Stomach smooth muscle (tissue), 2 donors: Measurements from ENCODE around the gene CDCA5.
A peak's percentile ranks its signal among the peaks of the same experiment; 100 is the strongest.
"Not testable (repeated sequence)": the region's sequence is repeated elsewhere in the genome, so short reads cannot be mapped to it uniquely, and the experiment has no call there.

ENCODE experiments used
- H3K27ac ChIP-seq: one replicate; pipeline ENCODE4 v1.7.0; 2013; ENCODE audit warnings: mild to moderate bottlenecking, low read length, inconsistent platforms
- H3K27me3 ChIP-seq, 2 donors: one replicate each; pipeline ENCODE4 v1.7.0; 2013; ENCODE audit warnings: low read length in 2 of 2; ENCODE audit not compliant: insufficient read depth in 2 of 2, control insufficient read depth in 1 of 2
- H3K36me3 ChIP-seq, 2 donors: one replicate each; pipeline ENCODE4 v1.7.0; 2013; ENCODE audit warnings: low read length in 2 of 2; ENCODE audit not compliant: control insufficient read depth in 2 of 2, insufficient read depth in 2 of 2
- H3K4me1 ChIP-seq: one replicate; pipeline ENCODE4 v1.7.0; 2013; ENCODE audit warnings: low read length; ENCODE audit not compliant: control insufficient read depth, insufficient read depth
- H3K4me3 ChIP-seq, 2 donors: one replicate each; pipeline ENCODE4 v1.7.0; 2013; ENCODE audit warnings: low read length in 2 of 2
- H3K9ac ChIP-seq, 2 donors: one replicate each; pipeline ENCODE4 v1.7.0; 2013; ENCODE audit warnings: low read length in 2 of 2, mild to moderate bottlenecking in 1 of 2
- H3K9me3 ChIP-seq, 2 donors: one replicate each; pipeline ENCODE4 v1.7.0; 2013; ENCODE audit warnings: low read length in 2 of 2; ENCODE audit not compliant: control insufficient read depth in 2 of 2
- donor health status: healthy.
- donor health status: Pancreatic carcinoma.

The CDCA5 gene

DNA sequence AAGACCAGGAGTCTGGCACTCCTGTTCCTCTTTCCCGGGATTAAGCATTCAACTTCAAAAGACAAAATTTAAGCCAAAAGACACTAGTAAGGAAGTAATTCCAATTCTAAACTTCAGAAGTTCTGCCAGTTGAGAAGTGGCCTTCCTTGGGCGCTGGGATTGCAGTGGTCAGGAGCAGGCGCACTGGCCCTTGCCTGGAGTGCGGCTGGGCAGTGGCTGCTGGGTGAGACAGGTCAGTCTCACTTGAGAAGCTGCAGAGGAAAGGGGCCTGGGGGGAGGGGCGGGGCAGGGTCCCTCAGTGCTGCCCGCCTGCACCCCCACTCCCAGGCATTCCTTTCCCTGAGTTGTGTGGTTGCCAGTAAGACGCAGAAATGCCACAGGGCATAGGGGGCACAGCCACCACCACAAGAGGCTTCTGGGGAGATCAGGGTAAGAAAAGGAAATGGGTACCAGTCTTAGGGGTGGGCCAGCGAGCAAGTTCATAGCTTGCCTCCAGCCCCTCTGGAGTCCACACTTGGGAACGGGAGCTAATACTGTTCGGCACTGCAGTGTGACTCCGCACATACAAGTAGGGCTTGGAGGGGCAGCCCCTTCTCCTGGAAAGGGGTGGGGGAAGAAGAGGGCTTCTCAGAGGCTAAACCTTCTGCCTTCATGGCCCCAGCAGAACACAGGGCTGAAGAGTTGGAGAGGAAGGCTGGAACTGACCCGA, 43.8 kb upstream of the CDCA5 start:
- H3K4me1 ChIP-seq: peaks cover 6% of the 10 kb centered on the region
- H3K9me3 ChIP-seq: no peaks in the 10 kb centered on the region
- H3K27ac ChIP-seq: no peak overlapping the region
- no peaks in the 10 kb centered on the region for H3K27me3 ChIP-seq
- H3K9ac ChIP-seq: no peak overlapping the region
- peaks cover 44 to 61% of the 10 kb centered on the region in 2 donors for H3K36me3 ChIP-seq
- no peak overlapping the region for H3K4me3 ChIP-seq

DNA sequence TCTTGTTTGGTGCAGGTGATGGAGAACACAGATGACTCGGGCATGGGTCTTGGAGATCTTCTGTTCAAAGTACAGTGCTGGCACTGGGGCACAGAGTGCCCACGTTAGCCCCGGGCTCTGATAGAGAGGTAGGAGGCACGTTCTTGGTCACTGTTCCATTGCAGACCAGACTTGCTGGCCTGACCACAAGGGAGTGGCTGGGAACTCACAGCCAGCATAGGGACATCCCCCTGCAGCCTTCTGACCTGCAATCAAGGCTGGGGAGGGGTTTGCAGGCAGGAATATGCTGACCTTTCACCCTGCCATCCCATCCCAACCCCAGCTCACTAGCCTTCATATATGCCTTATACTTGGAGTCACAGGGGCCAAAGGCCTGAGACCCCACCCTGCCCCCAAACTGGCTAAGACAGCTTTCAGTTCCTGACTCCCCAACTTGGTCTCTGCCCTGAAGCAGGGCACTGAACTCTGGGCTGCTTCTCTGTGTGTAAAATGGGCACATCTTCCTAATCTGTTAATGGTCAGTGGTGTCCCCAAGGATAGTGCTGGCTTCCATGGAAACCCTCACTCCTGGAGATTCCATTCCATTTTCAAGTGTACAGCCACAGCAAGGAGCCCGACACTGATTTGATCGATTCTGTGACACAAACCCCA, 42.9 kb upstream of the CDCA5 start:
- no peak overlapping the region for H3K27ac ChIP-seq
- no peak overlapping the region for H3K9ac ChIP-seq
- H3K4me3 ChIP-seq: no peak overlapping the region
- no peaks in the 10 kb centered on the region for H3K27me3 ChIP-seq
- H3K36me3 ChIP-seq: peaks cover 41 to 52% of the 10 kb centered on the region in 2 donors
- H3K4me1 ChIP-seq: peaks cover 10% of the 10 kb centered on the region
- no peaks in the 10 kb centered on the region for H3K9me3 ChIP-seq

DNA sequence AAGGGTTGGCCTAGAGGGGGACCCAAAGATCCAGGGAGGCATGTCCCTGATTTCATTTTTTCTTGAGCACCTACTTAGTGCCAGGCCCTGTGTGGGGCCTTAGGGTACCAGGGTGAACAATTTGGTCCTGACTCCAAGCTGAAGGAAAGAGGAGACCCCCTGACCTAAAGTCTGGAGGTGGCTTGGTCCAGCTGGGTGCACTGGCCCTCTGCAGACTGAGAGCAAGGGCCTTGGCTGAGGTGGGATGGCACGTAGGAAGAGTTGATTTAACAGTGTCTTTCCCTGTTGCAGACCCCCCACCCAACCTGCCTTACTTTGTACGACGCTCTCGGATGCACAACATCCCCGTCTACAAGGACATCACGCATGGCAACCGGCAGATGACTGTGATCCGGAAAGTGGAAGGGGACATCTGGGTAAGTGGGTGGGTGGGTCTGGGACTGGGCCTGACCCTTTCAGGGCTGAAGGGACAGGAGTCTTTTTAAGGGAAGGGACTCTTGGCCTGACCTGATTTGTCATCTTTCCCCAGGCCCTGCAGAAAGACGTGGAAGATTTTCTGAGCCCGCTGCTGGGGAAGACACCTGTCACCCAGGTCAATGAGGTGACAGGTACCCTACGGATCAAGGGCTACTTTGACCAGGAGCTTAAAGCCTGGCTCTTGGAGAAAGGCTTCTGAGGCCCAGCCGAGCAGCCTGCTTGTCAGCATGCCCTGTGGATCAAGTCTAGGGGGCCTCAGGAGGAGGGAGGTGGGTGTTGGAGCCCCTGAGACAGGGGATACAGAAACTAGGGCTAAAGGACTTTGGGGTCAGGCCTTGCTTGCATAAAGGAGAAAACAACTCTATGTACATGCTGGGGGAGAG, 41.6 kb upstream of the CDCA5 start:
- no peak overlapping the region for H3K9ac ChIP-seq

DNA sequence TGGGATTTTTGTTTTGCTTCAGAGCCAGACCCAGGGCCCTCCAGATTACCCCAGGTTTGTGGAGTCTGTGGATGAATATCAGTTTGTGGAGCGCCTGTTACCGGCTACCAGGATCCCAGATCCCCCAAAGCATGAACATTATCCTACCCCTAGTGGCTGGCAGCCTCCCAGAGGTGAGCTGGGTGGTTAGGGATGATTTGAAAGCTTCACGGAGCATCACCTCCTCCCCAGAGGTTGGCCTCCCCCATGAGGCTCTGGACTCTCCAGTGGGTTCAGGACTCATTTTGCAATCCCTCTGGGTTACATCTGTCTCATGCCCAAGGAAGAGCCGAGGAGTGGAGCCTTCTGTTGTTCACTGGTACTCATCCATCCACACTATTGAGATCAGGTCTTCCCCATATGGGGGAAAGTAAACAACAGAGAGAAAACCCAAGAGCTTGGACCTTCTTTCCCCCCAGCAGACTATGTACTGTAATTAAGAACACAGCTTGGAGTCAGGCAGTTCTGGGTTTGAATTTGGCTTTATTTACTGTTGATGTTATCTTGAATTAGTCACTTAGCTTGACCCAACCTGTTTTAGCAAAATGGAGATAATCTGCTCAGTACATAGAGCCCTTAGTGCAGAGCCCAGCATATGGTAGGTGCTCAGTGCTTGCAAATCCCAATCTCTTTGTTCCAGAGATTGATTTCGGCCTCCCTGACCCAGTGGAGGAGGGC, 40.8 kb upstream of the CDCA5 start:
- peaks cover 41 to 47% of the 10 kb centered on the region in 2 donors for H3K36me3 ChIP-seq
- no peaks in the 10 kb centered on the region for H3K9me3 ChIP-seq
- no peak overlapping the region for H3K9ac ChIP-seq
- H3K27me3 ChIP-seq: no peaks in the 10 kb centered on the region
- no peak overlapping the region for H3K4me3 ChIP-seq
- no peak overlapping the region for H3K27ac ChIP-seq
- H3K4me1 ChIP-seq: peaks cover 24% of the 10 kb centered on the region

More for the DNA sequence above, 41.6 kb upstream of the CDCA5 start:
- Histone ChIP-seq H3K4me3 (no peak overlapping the region), H3K27me3 (no peaks in the 10 kb centered on the region), H3K9me3 (no peaks in the 10 kb centered on the region), H3K4me1 (peaks cover 21% of the 10 kb centered on the region), H3K27ac (no peak overlapping the region), H3K36me3 (peaks cover 39 to 46% of the 10 kb centered on the region in 2 donors)

DNA sequence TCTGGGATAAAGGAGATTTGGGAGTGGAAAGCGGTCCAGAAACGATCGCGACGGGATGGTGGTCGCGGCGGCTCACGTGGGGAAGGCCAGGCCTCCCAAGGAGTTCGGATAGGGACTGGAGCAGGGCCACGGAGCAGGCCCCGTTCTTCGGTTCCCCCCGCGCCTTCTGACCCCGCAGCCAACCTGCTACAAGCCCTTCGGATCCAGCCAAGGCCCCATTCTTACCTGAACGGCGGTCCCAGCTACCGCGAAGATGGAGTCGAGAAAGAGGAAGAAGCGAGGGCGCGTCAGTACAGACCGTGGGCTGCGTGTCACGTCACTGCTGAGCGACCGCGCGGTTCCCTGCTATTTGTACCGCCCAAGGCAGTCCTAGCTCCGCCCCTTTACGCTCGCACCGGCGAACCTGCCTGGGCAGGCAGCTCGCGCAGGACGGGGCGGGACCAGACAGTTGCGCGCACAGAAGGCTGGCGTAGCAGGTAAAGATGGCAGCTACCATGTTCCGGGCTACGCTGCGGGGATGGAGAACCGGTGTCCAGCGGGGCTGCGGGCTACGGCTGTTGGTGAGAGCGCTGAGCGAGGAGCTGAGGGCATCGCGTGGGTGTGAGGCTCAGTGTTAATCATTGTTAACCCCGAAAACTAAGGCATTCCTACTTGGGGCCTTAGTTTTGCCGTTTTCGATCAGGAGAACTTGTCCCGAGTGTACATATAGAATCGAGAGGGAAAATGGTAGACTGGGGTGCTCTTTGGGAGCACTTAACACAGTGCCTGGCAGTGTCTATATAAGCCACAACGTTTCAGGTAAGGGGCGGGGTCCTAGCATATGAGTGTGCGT, 38.2 kb upstream of the CDCA5 start, which contains the start of the genes FAU and MRPL49:
Gene FAU (minus strand): TSS at position 270 of the 832 bp plus-strand sequence. CDS start 321 bp downstream, outside the sequence.
Gene MRPL49 (plus strand): TSS at position 457 of the 832 bp plus-strand sequence. CDS start 26 bp downstream, at position 483.
- Histone ChIP-seq H3K4me3 (peak within 1 kb of the TSS; percentile 98 to 99), H3K36me3 (peaks cover 33 to 37% of the 10 kb centered on the region in 2 donors), H3K4me1 (peaks cover 27% of the 10 kb centered on the region), H3K27ac (peak within 1 kb of the TSS; percentile 92), H3K27me3 (no peaks in the 10 kb centered on the region), H3K9me3 (no peaks in the 10 kb centered on the region), H3K9ac (peak within 1 kb of the TSS; percentile 97 to 99)

DNA sequence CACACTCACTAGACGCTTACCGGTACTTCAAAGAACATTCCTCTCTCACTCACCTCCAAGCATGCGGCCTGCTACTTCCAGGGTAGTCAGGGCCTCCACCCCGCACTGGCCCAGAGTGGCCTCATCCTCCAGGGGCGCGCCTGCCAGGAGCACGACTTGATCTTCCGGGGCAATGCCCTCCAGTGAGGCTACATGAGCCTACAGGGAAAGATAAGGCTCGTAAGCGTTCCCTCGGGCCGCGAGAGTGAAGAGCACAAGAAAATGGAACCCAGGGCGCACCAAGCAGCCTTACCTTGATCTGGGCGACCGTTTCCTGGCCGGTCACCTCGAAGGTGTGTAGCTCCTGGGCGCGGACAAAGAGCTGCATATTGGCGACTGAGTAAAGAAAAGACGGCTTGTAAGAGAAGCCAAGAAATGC, 37.6 kb upstream of the CDCA5 start:
- H3K27me3 ChIP-seq: no peaks in the 10 kb centered on the region
- peaks cover 28 to 31% of the 10 kb centered on the region in 2 donors for H3K36me3 ChIP-seq
- peak overlapping the region; percentile 97 to 99 for H3K9ac ChIP-seq
- H3K9me3 ChIP-seq: no peaks in the 10 kb centered on the region
- peak overlapping the region; percentile 92 for H3K27ac ChIP-seq
- peaks cover 33% of the 10 kb centered on the region for H3K4me1 ChIP-seq
- H3K4me3 ChIP-seq: peak overlapping the region; percentile 98 to 99

DNA sequence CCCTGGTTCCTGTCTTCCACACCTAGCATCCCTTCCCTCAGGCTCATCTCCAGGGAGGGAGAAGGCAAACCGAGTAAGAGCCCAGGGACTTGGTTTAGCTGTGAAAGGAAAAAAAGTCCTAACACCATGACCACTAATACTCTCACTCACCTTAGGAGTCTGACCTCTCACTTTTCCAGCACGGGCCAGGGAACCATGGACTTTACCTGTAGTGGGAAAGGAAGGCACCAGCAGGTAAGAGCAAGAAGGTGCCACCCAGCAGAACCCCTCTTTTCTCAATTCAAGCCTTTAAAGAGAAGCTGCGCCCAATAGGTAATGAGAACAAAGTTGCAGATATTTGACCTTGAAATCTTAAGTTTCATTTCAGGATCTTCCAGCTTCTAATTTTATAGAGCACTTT, 37.0 kb upstream of the CDCA5 start:
- H3K27me3 ChIP-seq: no peaks in the 10 kb centered on the region
- H3K9ac ChIP-seq: peak overlapping the region; percentile 97 to 99
- peaks cover 39% of the 10 kb centered on the region for H3K4me1 ChIP-seq
- H3K27ac ChIP-seq: no peak overlapping the region
- peak overlapping the region; percentile 98 to 99 for H3K4me3 ChIP-seq
- peaks cover 26 to 29% of the 10 kb centered on the region in 2 donors for H3K36me3 ChIP-seq
- H3K9me3 ChIP-seq: no peaks in the 10 kb centered on the region

DNA sequence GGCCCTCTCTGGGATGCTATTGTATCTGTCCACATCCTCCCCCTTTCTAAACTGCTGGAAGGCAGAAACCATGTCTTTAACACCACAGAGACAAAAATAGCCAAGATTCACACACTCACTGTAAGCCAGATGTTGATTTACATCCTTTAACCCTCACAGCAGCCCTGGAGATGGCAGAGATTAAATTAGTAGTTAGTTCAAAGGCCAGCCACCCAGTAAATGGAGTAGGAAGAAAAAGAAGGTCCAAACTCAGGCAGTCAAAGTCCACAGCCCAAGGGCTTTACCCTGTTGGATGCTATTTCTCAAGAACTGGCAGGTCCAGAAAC, 35.8 kb upstream of the CDCA5 start:
- Histone ChIP-seq H3K36me3 (peaks cover 21 to 25% of the 10 kb centered on the region in 2 donors), H3K9me3 (no peaks in the 10 kb centered on the region), H3K27ac (no peak overlapping the region), H3K4me3 (no peak overlapping the region), H3K9ac (peak overlapping the region in 1 of 2 donors; percentile 3), H3K27me3 (no peaks in the 10 kb centered on the region), H3K4me1 (peaks cover 44% of the 10 kb centered on the region)

DNA sequence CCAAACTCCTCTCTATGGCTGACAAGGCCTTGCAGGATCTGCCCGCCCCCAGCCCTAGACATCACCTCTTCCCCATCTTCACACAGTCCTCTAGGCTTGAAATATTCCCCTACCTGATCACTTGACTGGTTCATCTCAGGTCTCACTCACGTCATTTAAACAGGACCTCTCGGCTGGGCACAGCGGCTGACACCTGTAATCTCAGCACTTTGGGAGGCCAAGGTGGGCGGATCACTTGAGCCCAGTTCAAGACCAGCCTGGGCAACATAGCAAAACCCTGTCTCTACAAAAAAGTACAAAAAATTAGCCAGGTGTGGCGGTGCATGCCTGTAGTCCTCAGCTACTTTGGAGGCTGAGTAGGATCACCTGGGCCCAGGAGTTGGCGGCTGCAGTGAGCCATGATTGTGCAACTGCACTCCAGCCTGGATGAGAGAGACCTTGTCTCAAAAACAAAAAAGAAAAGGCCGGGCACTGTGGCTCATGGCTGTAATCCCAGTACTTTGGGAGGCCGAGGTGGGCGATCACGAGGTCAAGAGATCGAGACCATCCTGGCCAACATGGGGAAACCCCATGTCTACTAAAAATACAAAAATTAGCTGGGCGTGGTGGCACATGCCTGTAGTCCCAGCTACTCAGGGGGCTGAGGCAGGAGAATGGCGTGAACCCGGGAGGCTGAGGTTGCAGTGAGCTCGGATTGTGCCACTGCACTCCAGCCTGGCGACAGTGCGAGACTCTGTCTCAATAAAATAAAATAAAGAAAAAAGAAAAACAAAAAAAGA, 35.2 kb upstream of the CDCA5 start:
- not testable (repeated sequence) for H3K4me3 ChIP-seq, H3K9me3 ChIP-seq, H3K9ac ChIP-seq, H3K27me3 ChIP-seq
- H3K27ac ChIP-seq: peak overlapping the region; percentile 24
- peaks cover 18 to 27% of the 10 kb centered on the region in 2 donors for H3K36me3 ChIP-seq
- peaks cover 44% of the 10 kb centered on the region for H3K4me1 ChIP-seq
